HG03460 (cell line): ENCODE results near the gene SCFD2.

Source experiments
- ATAC-seq: cut with Tn5 transposase; IDR thresholded peaks from one replicate; pipeline ENCODE4 v1.9.1; 2021; ENCODE audit not compliant: unreplicated experiment

Gene SCFD2

GRCh38 chr4:52894443-52894842 is 471.4 kb downstream of the SCFD2 start:
- ATAC-seq, result no peak

GRCh38 chr4:52892880-52893279 is 473.0 kb downstream of the SCFD2 start:
- ATAC-seq, result no peak

GRCh38 chr4:52891743-52892142 is 474.1 kb downstream of the SCFD2 start:
- no peak for ATAC-seq

GRCh38 chr4:52890521-52890791 is 475.4 kb downstream of the SCFD2 start:
- ATAC-seq, result no peak

DNA sequence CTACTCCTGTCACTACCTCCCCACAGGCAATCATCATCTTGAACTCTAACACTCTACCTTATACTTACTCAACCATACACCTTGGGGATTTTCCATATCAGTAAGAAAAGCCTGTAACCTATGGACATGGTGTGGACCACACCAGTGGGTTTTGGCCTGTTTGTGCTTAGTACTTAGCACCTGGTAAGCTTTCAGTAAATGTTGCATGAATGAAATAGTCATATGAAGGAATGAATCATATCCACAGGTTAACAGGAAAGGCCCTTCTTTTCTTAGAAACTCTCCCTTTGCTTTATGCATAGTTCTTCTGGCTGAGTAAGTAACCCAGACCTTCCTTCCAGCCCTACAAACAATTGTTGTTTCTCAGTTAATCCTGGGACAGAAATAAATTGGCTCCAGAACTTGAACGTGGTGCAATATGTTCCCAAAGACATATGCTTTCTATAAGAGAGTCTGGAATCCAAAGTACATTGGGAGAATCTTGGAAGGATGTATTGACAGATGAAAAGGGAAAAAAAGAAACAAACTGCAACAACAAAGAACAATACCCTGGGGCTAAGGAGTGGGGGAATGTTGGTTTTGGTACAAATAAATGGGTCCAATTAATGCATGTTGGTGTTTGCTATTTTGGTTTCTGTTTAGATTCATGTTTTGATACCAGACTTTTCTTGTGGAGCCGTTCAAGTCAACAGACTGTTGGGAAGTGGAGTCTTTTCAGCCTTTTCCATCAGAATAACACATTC is 475.9 kb downstream of the SCFD2 start:
- no peak for ATAC-seq

DNA sequence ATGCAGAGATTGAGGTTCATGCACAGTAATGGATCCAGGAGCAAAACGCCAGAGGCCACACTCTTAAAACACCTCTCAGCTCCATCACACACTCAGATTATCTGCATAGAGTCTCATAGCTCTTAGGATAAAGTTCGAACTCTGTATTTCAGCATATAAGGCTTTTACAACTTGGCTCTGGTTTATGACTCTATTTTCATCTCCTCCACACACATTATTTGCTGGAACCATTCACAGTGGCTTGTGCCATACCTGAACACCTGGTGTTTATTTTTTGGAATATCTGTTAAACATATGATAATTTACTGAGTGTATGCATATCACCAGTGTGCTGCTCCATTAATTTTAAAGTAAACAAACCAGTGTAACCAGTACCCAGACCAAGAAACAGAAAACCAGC is 476.5 kb downstream of the SCFD2 start:
- no peak for ATAC-seq

DNA sequence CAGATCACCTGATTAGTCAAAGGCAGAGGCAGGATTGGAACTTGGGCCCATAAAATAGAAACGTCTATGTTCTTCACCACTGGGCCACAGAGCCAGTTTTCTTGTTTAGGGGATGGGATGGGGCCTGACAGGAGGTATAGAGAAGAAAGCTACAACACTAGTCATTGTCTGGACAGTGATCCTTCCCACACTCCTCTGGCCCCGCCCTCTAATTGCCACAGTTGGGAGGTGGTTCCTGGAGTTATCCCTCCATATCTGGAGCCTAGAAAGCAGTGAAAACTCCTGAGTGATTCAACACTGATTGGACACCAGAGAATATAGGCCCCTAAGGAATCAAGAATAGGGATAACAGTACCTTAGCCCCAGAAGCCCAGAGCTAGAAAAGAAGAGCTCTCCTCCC is 480.9 kb downstream of the SCFD2 start:
- ATAC-seq, result no peak

GRCh38 chr4:52883707-52884669 is 481.9 kb downstream of the SCFD2 start:
- ATAC-seq, result no peak

- no peak for ATAC-seq
Observed at GRCh38 chr4:52883183-52883621, 482.7 kb downstream of the SCFD2 start.

GRCh38 chr4:52880994-52881393 is 484.9 kb downstream of the SCFD2 start:
- no peak for ATAC-seq

DNA sequence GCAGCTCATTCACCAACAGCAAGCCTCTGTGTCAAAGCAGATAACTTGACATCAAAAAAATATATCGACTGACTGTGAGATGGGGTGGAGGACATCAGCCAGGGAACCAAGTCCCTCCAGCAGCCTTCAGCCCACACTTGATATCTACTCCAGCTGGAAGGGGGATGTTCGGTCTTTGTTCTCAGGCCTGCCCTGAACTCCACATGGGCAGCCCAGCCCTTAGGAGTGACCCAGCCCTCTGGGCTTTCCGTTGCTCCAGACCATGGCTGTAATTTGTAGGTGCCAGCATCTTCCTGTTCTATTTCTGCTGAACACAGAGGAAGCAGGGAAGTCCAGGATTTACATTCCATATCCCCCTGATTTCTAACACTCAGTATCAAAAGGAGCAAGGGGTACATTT is 486.4 kb downstream of the SCFD2 start:
- ATAC-seq, result no peak

DNA sequence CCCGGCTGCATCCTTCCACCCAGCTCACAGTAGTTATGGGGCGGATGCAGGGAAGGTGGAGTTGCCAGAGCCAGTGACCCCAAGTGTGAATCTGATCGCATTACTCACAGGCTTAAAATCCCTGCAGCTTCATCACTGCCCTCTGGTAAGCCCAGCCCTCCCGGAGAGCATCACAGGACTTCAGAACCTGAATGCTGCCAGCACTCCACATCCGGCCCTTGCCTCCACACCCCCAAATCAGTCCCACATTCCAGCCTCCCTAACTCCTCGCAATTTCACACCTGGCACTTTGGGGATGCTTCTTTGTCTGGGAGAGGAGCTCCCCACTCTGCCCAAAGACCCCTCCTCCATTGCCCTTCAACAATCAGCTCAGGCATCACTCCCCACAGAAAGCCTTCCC is 488.2 kb downstream of the SCFD2 start:
- no peak for ATAC-seq

DNA sequence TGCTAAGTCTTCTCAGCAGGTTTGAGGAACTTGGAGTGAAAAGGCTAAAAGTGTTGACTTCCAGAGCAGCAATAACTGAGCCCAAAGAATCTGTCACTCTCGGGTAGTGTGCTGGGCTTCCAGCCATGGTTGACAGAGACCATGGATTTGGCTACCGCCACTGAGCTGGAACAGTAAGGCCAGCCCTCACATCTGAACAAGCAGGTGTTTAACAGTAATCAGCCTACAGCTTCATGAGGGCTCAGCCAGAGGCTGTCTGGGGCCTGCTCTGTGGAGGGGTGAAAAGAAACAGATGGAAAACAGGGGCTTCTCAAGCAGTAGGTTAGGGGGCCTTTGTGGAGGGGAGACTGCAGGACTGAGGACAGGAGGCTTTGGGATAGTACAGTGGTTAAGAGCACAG is 488.8 kb downstream of the SCFD2 start:
- ATAC-seq, result no peak

DNA sequence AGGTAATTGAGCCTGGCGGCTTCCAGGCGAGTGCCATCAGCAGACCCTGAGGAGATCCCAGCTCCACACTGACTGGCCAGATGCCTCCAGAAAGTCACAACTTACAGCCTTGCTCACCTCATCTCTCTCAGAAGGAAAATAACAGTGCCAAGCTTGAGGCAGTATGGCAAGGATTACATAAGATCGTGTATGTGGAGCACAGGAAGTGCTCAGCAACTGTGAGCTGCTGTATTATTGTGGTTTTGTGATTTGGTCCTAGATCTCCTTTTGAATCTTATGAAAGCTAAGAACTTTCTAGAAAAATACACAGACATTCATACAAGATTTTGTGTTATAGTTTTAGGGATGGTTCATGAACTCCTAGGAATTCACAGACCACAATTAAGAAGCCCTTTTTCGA is 489.8 kb downstream of the SCFD2 start:
- ATAC-seq, result no peak

DNA sequence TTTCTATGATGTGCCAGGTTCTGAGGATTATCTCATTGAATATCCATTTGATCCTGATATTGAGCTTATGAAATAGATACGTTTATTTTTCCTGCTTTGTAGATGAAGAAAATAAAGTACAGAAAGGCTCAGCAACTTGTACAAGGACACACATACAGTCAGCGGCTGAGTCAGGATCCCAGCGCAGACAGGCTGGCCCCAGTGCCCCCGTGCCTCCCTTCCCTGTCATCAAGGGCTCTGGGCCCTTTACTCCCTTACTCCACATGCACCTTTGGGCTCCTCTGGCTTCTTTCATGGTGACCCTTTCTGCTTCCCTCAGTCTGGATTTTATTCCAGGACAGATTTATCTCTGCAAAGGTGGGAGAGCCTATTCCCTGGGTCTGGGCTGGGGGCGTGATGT is 490.9 kb downstream of the SCFD2 start:
- ATAC-seq, result no peak

DNA sequence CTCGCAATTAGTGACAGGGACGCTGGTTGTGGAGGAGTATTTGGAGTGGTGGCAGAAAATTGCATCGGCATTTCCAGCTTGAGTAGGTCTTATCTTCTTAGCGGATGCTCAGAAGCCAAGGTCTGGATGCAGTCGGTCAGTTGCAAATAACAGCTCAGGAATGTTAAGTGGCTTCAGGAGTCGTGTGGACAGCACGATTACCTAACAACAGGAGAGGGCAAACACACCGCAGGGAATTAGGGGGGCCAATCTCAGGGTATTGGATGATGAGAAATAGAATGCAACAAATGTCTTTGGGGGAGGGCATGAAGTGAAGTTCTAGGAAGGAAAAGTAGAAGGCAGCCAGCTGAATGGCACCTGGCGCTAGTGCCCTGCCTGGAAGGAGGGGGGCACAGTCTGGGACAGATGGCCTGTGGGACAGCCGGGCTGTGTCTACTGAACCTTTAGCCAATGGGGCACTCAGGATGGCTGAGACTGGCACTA is 492.0 kb downstream of the SCFD2 start:
- ATAC-seq, result no peak

GRCh38 chr4:52873191-52873590 is 492.7 kb downstream of the SCFD2 start:
- ATAC-seq, result no peak

- no peak for ATAC-seq
Observed at GRCh38 chr4:52870225-52870624, 495.6 kb downstream of the SCFD2 start.

DNA sequence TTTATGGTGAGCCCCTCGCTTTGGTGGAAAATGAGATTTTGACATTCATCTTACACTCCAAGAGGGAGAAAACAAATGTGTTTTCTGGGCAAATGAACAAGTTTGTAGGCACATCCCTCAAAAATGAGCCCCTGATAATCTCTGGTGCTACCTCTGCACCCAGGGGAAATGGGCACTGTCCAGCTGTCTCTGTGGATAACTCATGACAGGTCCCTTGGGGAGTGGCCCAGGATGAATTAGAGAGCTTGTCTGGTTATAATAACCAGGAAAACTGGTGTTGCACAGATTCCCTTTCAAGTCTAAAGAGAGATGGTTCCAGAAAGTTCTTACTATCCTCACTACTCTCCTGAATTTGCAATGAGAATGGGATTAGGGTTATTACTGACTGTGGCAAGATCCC is 496.2 kb downstream of the SCFD2 start:
- ATAC-seq, result no peak

GRCh38 chr4:52869196-52869595 is 496.7 kb downstream of the SCFD2 start:
- no peak for ATAC-seq

DNA sequence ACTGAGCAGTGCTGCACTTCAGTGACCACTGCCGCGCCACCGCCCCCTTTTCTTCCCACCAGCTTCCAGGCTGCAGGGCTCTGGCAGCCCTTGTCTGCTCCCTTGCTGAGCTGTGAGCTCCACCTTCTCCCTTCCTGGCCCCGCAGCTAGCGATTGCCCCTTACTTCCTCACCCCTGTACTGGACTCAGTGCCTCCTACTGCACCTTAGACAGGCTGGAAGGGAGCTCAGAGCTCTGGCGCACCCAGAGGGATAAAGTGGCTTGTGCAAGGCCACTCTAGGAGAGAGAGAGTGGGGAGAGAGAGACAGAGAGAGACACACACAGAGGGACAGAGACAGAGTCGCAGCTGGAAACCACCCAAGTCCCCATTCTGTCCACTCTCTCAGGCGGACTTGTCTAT is 497.7 kb downstream of the SCFD2 start:
- ATAC-seq, result no peak

GRCh38 chr4:52867163-52867562 is 498.7 kb downstream of the SCFD2 start:
- no peak for ATAC-seq
